Nephron progenitor cell (in vitro differentiated cells): ENCODE data around the gene SHB.

ENCODE experiments used
- DNase-seq: peaks from one replicate; pipeline ENCODE4 v3.0.0; 2021
- H3K27ac Mint-ChIP-seq: 2 replicates; pipeline ENCODE4 v1.8.0; 2021; ENCODE audit warnings: mild to moderate bottlenecking, moderate library complexity, mixed read lengths
- H3K27me3 Mint-ChIP-seq: 2 replicates; pipeline ENCODE4 v1.8.0; 2021; ENCODE audit warnings: mild to moderate bottlenecking, low read depth, mixed read lengths; ENCODE audit not compliant: poor library complexity
- H3K36me3 Mint-ChIP-seq: 2 replicates; pipeline ENCODE4 v1.8.0; 2021; ENCODE audit warnings: low read depth, mixed read lengths
- H3K4me1 Mint-ChIP-seq: 2 replicates; pipeline ENCODE4 v1.8.0; 2021; ENCODE audit warnings: mixed read lengths
- H3K4me3 Mint-ChIP-seq: 2 replicates; pipeline ENCODE4 v1.8.0; 2021; ENCODE audit warnings: mild to moderate bottlenecking, moderate library complexity, mixed read lengths
- H3K9me3 Mint-ChIP-seq: 2 replicates; pipeline ENCODE4 v1.8.0; 2021; ENCODE audit warnings: mild to moderate bottlenecking, moderate library complexity, mixed read lengths
- TF ChIP-seq, protein P1 (sequence below): fragments of 200-600 bp; sonication (generic); IDR thresholded peaks from 2 replicates; pipeline ENCODE4 v1.5.0; 2021; ENCODE audit warnings: antibody characterized with exemption

The SHB gene

DNA sequence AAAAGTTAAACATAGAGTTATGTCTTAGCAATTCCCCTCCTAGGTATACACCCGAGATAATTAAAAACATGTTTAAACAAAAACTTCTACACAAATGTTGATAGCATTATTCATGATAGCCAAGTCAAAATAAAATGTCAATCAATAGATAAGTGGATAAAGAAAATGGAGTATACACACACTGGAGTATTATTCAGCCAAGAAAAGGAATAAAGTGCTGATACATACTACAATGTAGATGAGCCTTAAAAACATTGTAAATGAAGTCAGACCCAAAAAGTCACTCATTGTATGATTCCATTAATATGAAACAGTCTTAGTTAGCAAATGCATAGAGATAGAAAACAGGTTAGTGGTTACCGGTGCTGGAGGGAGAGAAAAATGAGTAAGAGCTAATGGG lies 34.3 kb upstream of the SHB start:
- Mint-ChIP-seq H3K36me3 (no peaks in the 10 kb centered on the region), H3K27ac (no peak overlapping the region), H3K9me3 (no peaks in the 10 kb centered on the region), H3K27me3 (peaks cover 5% of the 10 kb centered on the region), H3K4me1 (peaks cover 10% of the 10 kb centered on the region), H3K4me3 (no peak overlapping the region)
- DNase-seq: no peak
- TF ChIP-seq, protein P1, sequence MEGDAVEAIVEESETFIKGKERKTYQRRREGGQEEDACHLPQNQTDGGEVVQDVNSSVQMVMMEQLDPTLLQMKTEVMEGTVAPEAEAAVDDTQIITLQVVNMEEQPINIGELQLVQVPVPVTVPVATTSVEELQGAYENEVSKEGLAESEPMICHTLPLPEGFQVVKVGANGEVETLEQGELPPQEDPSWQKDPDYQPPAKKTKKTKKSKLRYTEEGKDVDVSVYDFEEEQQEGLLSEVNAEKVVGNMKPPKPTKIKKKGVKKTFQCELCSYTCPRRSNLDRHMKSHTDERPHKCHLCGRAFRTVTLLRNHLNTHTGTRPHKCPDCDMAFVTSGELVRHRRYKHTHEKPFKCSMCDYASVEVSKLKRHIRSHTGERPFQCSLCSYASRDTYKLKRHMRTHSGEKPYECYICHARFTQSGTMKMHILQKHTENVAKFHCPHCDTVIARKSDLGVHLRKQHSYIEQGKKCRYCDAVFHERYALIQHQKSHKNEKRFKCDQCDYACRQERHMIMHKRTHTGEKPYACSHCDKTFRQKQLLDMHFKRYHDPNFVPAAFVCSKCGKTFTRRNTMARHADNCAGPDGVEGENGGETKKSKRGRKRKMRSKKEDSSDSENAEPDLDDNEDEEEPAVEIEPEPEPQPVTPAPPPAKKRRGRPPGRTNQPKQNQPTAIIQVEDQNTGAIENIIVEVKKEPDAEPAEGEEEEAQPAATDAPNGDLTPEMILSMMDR: no peak

DNA sequence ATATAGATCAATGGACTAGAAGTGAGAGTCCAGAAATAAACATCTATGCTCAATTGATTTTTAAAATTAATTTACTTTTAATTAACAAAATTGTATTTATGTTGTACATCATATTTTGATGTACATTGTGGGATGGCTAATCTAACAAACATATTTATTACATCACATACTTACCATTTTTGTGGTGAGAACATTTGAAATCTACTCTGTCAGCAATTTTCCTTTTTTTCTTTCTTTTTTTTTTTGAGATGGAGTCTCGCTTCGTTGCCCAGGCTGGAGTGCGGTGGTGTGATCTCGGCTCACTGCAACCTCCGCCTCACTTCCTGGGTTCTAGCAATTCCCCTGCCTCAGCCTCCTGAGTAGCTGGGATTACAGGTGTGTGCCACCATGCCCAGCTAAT lies 32.4 kb upstream of the SHB start:
- no peak overlapping the region for H3K27ac Mint-ChIP-seq
- DNase-seq: no peak
- TF ChIP-seq, protein P1: no peak
- no peaks in the 10 kb centered on the region for H3K9me3 Mint-ChIP-seq
- H3K4me1 Mint-ChIP-seq: no peaks in the 10 kb centered on the region
- H3K4me3 Mint-ChIP-seq: no peak overlapping the region
- H3K27me3 Mint-ChIP-seq: peaks cover 5% of the 10 kb centered on the region
- no peaks in the 10 kb centered on the region for H3K36me3 Mint-ChIP-seq

DNA sequence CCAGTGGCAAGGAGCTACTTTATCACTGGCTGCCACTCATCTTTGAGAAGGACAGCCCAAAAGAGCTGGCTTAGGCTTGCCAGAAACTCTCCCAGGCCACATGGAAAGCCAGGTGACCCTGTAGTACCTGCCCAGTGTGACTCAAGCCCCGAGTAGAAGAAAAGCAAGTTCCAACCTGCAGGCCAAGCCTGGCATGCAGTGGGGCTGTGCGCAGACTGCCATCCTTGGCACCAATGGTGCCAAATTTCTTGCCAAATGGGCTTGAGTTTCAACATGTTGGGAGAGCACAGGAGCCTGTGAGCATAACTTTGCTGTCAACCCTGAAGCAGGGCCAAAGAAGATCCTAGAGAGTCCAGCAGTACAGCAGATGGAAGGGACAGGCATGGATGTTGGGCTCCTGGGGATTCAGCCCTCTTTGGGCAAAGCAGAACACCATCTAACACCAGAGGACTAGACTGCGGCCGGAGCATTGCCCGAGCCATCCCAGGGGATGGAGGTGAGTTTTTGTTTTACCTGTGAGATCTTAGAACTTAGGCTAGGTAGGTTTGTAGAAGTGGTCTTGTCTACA lies 27.3 kb upstream of the SHB start:
- no peak for DNase-seq
- TF ChIP-seq, protein P1: no peak
- no peak overlapping the region for H3K4me3 Mint-ChIP-seq
- H3K27me3 Mint-ChIP-seq: peaks cover 3% of the 10 kb centered on the region
- no peaks in the 10 kb centered on the region for H3K9me3 Mint-ChIP-seq
- H3K36me3 Mint-ChIP-seq: no peaks in the 10 kb centered on the region
- H3K4me1 Mint-ChIP-seq: peaks cover 13% of the 10 kb centered on the region
- no peak overlapping the region for H3K27ac Mint-ChIP-seq

DNA sequence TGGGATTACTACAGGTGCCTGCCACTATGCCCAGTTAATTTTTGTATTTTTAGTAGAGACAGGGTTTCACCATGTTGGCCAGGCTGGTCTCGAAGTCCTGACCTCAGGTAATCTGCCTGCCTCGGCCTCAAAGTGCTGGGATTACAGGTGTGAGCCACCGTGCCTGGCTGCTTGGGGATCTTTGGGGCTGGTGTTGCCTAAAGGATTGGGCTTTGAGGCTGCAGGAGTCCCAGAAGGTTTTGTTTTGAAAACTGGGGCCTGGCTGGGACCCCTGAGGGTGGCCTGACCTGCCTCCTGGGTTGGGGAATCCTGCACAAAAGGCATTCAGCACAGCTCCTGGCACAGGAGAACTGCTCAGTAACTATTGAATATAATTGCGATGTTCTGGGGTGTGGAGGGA lies 25.1 kb upstream of the SHB start:
- peaks cover 33% of the 10 kb centered on the region for H3K4me1 Mint-ChIP-seq
- no peaks in the 10 kb centered on the region for H3K36me3 Mint-ChIP-seq
- no peak overlapping the region for H3K27ac Mint-ChIP-seq
- no peaks in the 10 kb centered on the region for H3K9me3 Mint-ChIP-seq
- TF ChIP-seq, protein P1: no peak
- no peak for DNase-seq
- no peak overlapping the region for H3K4me3 Mint-ChIP-seq
- H3K27me3 Mint-ChIP-seq: peaks cover 3% of the 10 kb centered on the region

DNA sequence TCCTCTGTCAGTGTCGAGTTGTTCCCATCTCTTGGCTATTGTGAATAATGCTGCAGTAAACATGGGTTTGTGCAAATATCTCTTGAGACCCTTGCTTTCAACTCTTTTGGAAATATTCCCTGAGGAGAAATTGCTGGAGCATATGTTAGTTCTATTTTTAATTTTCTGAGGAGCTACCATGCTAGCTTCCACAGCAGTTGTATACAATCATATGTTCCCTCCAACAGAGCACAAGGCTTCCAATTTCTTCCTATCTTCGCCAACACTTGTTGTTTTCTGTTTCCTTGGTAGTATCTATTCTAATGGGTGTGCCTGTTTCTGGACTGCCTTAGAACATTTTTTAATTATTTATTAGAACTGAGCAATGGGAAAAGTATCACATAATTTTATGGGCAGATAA lies 23.6 kb upstream of the SHB start:
- DNase-seq: no peak
- Mint-ChIP-seq H3K4me1 (peaks cover 39% of the 10 kb centered on the region), H3K4me3 (no peak overlapping the region), H3K27ac (no peak overlapping the region), H3K9me3 (no peaks in the 10 kb centered on the region), H3K27me3 (peaks cover 3% of the 10 kb centered on the region), H3K36me3 (no peaks in the 10 kb centered on the region)
- TF ChIP-seq, protein P1: no peak

DNA sequence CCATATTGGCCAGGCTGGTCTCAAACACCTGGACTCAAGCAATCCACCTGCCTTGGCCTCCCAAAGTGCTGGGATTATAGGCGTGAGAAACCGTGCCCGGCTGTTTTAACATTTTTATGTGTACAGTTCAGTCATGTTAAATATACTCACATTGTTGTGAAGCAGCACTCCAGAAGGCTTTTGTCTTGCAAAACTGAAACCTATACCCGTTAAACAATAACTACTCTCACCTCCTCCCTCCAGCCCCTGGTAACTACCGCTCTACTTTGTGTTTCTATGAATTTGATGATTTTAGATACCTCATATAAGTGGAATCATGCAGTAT lies 23.1 kb upstream of the SHB start:
- TF ChIP-seq, protein P1: no peak
- Mint-ChIP-seq H3K36me3 (no peaks in the 10 kb centered on the region), H3K27me3 (peaks cover 3% of the 10 kb centered on the region), H3K27ac (no peak overlapping the region), H3K9me3 (no peaks in the 10 kb centered on the region), H3K4me1 (peaks cover 39% of the 10 kb centered on the region), H3K4me3 (no peak overlapping the region)
- DNase-seq: no peak
